Osteoblast (primary cell): ENCODE measurements around the gene MDH1. TPM values are rescaled to one million over a fixed set of nuclear protein-coding genes. Genes with fewer than 3 reads are reported as not detected.

Source experiments
- DNase-seq: peaks from one replicate; pipeline ENCODE4 v3.0.0; 2011; ENCODE audit warnings: low spot score, mixed read lengths; ENCODE audit not compliant: insufficient read length; ENCODE audit errors: missing footprints
- H2AFZ ChIP-seq: 2 replicates; pipeline ENCODE4 v1.6.0; 2011; ENCODE audit warnings: mild to moderate bottlenecking, low read length
- H3K27ac ChIP-seq: 2 replicates; pipeline ENCODE4 v1.5.1; 2011; ENCODE audit warnings: mild to moderate bottlenecking, low read depth, low read length, moderate library complexity
- H3K27me3 ChIP-seq: 2 replicates; pipeline ENCODE4 v1.6.0; 2012; ENCODE audit warnings: mild to moderate bottlenecking, control low read depth, inconsistent platforms, low read length, moderate library complexity; ENCODE audit not compliant: insufficient read depth
- H3K36me3 ChIP-seq: 2 replicates; pipeline ENCODE4 v1.5.1; 2011; ENCODE audit warnings: mild to moderate bottlenecking, low read length, control low read depth, moderate library complexity; ENCODE audit not compliant: insufficient read depth
- H3K4me1 ChIP-seq: 2 replicates; pipeline ENCODE4 v1.5.1; 2011; ENCODE audit warnings: mild to moderate bottlenecking, low read length, control low read depth, moderate library complexity; ENCODE audit not compliant: insufficient read depth
- H3K4me2 ChIP-seq: 2 replicates; pipeline ENCODE4 v1.6.0; 2011; ENCODE audit warnings: mild to moderate bottlenecking, low read length; ENCODE audit not compliant: insufficient read depth
- H3K4me3 ChIP-seq: fragments of 200-600 bp; sonication (generic); 3 replicates; pipeline ENCODE4 v1.5.1; 2012; ENCODE audit warnings: mild to moderate bottlenecking, low read length, inconsistent platforms; ENCODE audit not compliant: insufficient read depth
- H3K79me2 ChIP-seq: 2 replicates; pipeline ENCODE4 v1.6.0; 2012; ENCODE audit warnings: mild to moderate bottlenecking, low read length, control low read depth, inconsistent platforms; ENCODE audit not compliant: insufficient read depth
- H3K9me3 ChIP-seq: 2 replicates; pipeline ENCODE4 v1.5.1; 2011; ENCODE audit warnings: low read depth, low read length, control low read depth
- H4K20me1 ChIP-seq: 2 replicates; pipeline ENCODE4 v1.6.0; 2012; ENCODE audit warnings: mild to moderate bottlenecking, low read length, control low read depth; ENCODE audit not compliant: insufficient read depth
- total RNA-seq: library from RNA; depleted of rRNA; stranded (reverse); fragments of >200 nt; gene quantifications from 2 replicates; pipeline ENCODE4 v1.2.3, GENCODE V29; 2012
- TF ChIP-seq, protein P1 (sequence below): IDR thresholded peaks from 2 replicates; pipeline ENCODE4 v1.5.1; 2011; ENCODE audit warnings: mild to moderate bottlenecking, low read depth, low read length, moderate library complexity; ENCODE audit errors: extremely low read depth

MDH1 gene
- 122 and 132 TPM in 2 replicates for total RNA-seq

GRCh38 chr2:63588385-63589147, at the start of gene MDH1, which contains the start of gene WDPCP:
TSS of gene MDH1 (plus strand) at chr2:63588963. CDS start at chr2:63589044, 81 bp downstream.
TSS of gene WDPCP (minus strand) at chr2:63588477. CDS start at chr2:63588271, 206 bp downstream.
- Histone ChIP-seq H3K36me3 (peaks cover 7% of the 10 kb centered on the region), H3K9me3 (no peaks in the 10 kb centered on the region), H3K27me3 (no peaks in the 10 kb centered on the region), H3K27ac (peak within 1 kb of the TSS; percentile 94), H4K20me1 (no peaks in the 10 kb centered on the region), H3K4me3 (peak within 1 kb of the TSS; percentile 98), H3K79me2 (peaks cover 83% of the 10 kb centered on the region), H3K4me2 (peak within 1 kb of the TSS; percentile 95), H3K4me1 (peaks cover 20% of the 10 kb centered on the region), H2AFZ (peak within 1 kb of the TSS; percentile 98)
- TF ChIP-seq, protein P1, sequence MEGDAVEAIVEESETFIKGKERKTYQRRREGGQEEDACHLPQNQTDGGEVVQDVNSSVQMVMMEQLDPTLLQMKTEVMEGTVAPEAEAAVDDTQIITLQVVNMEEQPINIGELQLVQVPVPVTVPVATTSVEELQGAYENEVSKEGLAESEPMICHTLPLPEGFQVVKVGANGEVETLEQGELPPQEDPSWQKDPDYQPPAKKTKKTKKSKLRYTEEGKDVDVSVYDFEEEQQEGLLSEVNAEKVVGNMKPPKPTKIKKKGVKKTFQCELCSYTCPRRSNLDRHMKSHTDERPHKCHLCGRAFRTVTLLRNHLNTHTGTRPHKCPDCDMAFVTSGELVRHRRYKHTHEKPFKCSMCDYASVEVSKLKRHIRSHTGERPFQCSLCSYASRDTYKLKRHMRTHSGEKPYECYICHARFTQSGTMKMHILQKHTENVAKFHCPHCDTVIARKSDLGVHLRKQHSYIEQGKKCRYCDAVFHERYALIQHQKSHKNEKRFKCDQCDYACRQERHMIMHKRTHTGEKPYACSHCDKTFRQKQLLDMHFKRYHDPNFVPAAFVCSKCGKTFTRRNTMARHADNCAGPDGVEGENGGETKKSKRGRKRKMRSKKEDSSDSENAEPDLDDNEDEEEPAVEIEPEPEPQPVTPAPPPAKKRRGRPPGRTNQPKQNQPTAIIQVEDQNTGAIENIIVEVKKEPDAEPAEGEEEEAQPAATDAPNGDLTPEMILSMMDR = no peak
- peak; percentile 87 for DNase-seq

GRCh38 chr2:63539416-63540162, 49.2 kb upstream of the MDH1 start:
- Histone ChIP-seq H3K27ac (no peak overlapping the region), H4K20me1 (no peaks in the 10 kb centered on the region), H3K36me3 (no peaks in the 10 kb centered on the region), H3K27me3 (no peaks in the 10 kb centered on the region), H3K9me3 (no peaks in the 10 kb centered on the region), H3K79me2 (no peaks in the 10 kb centered on the region), H3K4me2 (no peak overlapping the region), H2AFZ (no peak overlapping the region), H3K4me1 (no peaks in the 10 kb centered on the region), H3K4me3 (no peak overlapping the region)
- TF ChIP-seq, protein P1 = no peak
- no peak for DNase-seq

- no peaks in the 10 kb centered on the region for H3K79me2 ChIP-seq
- no peak overlapping the region for H3K4me2 ChIP-seq
- no peak overlapping the region for H2AFZ ChIP-seq
- no peaks in the 10 kb centered on the region for H3K4me1 ChIP-seq
- no peaks in the 10 kb centered on the region for H3K36me3 ChIP-seq
- DNase-seq = no peak
- no peaks in the 10 kb centered on the region for H3K27me3 ChIP-seq
- TF ChIP-seq, protein P1 = peak; percentile 63
- H4K20me1 ChIP-seq = no peaks in the 10 kb centered on the region
- no peaks in the 10 kb centered on the region for H3K9me3 ChIP-seq
- H3K4me3 ChIP-seq = no peak overlapping the region
- no peak overlapping the region for H3K27ac ChIP-seq
Measured at GRCh38 chr2:63544017-63544627, 44.6 kb upstream of the MDH1 start.
